NCI-H187 treated with DMSO at 0.1 percent for 48 hours (cell line): ENCODE data around the gene SLC6A13.

Experiments used
- DNase-seq: peaks from one replicate; lab custom pipeline; 2025; lab: John Stamatoyannopoulos, UW

The SLC6A13 gene

GRCh38 chr12:177980-178828 is 84.4 kb downstream of the SLC6A13 start:
- DNase-seq: no peak

- no peak for DNase-seq
Observed at GRCh38 chr12:177336-177979, 85.2 kb downstream of the SLC6A13 start.

- DNase-seq: no peak
Observed at GRCh38 chr12:176321-177181, 86.1 kb downstream of the SLC6A13 start.

GRCh38 chr12:175759-176158 is 86.9 kb downstream of the SLC6A13 start:
- no peak for DNase-seq

- no peak for DNase-seq
Observed at GRCh38 chr12:175250-175649, 87.4 kb downstream of the SLC6A13 start.

GRCh38 chr12:174596-174995 is 88.0 kb downstream of the SLC6A13 start:
- DNase-seq: no peak

GRCh38 chr12:174124-174523 is 88.5 kb downstream of the SLC6A13 start:
- DNase-seq: no peak

GRCh38 chr12:172732-173161 is 89.9 kb downstream of the SLC6A13 start:
- no peak for DNase-seq

GRCh38 chr12:171743-172676 is 90.6 kb downstream of the SLC6A13 start:
- DNase-seq: no peak

GRCh38 chr12:171276-171675 is 91.4 kb downstream of the SLC6A13 start:
- DNase-seq: no peak
